Mesothelial cell of epicardium (in vitro differentiated cells): Measurements from ENCODE around the gene MDK. TPM values are rescaled to one million over a fixed set of nuclear protein-coding genes. Genes with fewer than 3 reads are reported as not detected.
A peak's percentile ranks its signal among the peaks of the same experiment; 100 is the strongest.

Experiments used
- DNase-seq, 2 experiments: peaks; one replicate each; pipeline ENCODE4 v3.0.0; 2021; ENCODE audit warnings: low spot score in 2 of 2; ENCODE audit not compliant: unreplicated experiment in 2 of 2
- H3K27ac Mint-ChIP-seq: 2 replicates; pipeline ENCODE4 v1.8.0; 2021; ENCODE audit warnings: mixed read lengths
- H3K27me3 Mint-ChIP-seq: 2 replicates; pipeline ENCODE4 v1.8.0; 2021; ENCODE audit warnings: low read depth, mixed read lengths
- H3K36me3 Mint-ChIP-seq: 2 replicates; pipeline ENCODE4 v1.8.0; 2021; ENCODE audit warnings: mixed read lengths
- H3K4me1 Mint-ChIP-seq: 2 replicates; pipeline ENCODE4 v1.8.0; 2021; ENCODE audit warnings: mixed read lengths
- H3K4me3 Mint-ChIP-seq: 2 replicates; pipeline ENCODE4 v1.8.0; 2021; ENCODE audit warnings: mild to moderate bottlenecking, moderate library complexity, mixed read lengths
- H3K9me3 Mint-ChIP-seq: 2 replicates; pipeline ENCODE4 v1.8.0; 2021; ENCODE audit warnings: mixed read lengths
- CTCF ChIP-seq: fragments of 200-600 bp; sonication (generic); IDR thresholded peaks from one replicate; pipeline ENCODE4 v1.5.0; 2021; ENCODE audit warnings: antibody characterized with exemption; ENCODE audit not compliant: unreplicated experiment
- microRNA-seq: library from miRNA; unstranded; fragments of <30 nt; microRNA quantifications from one replicate; pipeline ENCODE4 v1.2.0, GENCODE V29; 2021; ENCODE audit warnings: inconsistent platforms, mixed read lengths
- total RNA-seq: library from RNA; stranded (reverse); gene quantifications from 3 replicates; pipeline ENCODE4 v1.2.1, GENCODE V29; 2021

Gene MDK
- total RNA-seq, 1 donor from 2014 or later: 1,586 TPM

GRCh38 chr11:46426233-46426991 lies 44.9 kb downstream of the MDK start:
- Mint-ChIP-seq H3K4me3 (no peak overlapping the region), H3K27me3 (no peaks in the 10 kb centered on the region), H3K4me1 (peaks cover 3% of the 10 kb centered on the region), H3K27ac (no peak overlapping the region), H3K36me3 (peaks cover 8% of the 10 kb centered on the region), H3K9me3 (no peaks in the 10 kb centered on the region)
- DNase-seq: no peak
- no peak for TF ChIP-seq CTCF

- Mint-ChIP-seq H3K4me3 (no peak overlapping the region), H3K9me3 (no peaks in the 10 kb centered on the region), H3K36me3 (peaks cover 11% of the 10 kb centered on the region), H3K27me3 (no peaks in the 10 kb centered on the region), H3K27ac (no peak overlapping the region), H3K4me1 (peaks cover 3% of the 10 kb centered on the region)
- TF ChIP-seq CTCF: no peak
- DNase-seq: no peak
These were observed 45.9 kb downstream of the MDK start for GRCh38 chr11:46427364-46427763.

- Mint-ChIP-seq H3K4me3 (no peak overlapping the region), H3K27me3 (no peaks in the 10 kb centered on the region), H3K4me1 (no peaks in the 10 kb centered on the region), H3K9me3 (no peaks in the 10 kb centered on the region), H3K27ac (peak overlapping the region; percentile 53), H3K36me3 (peaks cover 15% of the 10 kb centered on the region)
- no peak for TF ChIP-seq CTCF
- no peak for DNase-seq
These were observed 48.2 kb downstream of the MDK start for GRCh38 chr11:46429717-46430116.

GRCh38 chr11:46431211-46431610 lies 49.7 kb downstream of the MDK start:
- H3K27me3 Mint-ChIP-seq: no peaks in the 10 kb centered on the region
- DNase-seq: no peak
- no peak overlapping the region for H3K27ac Mint-ChIP-seq
- H3K9me3 Mint-ChIP-seq: no peaks in the 10 kb centered on the region
- TF ChIP-seq CTCF: no peak
- H3K4me1 Mint-ChIP-seq: no peaks in the 10 kb centered on the region
- H3K36me3 Mint-ChIP-seq: peaks cover 19% of the 10 kb centered on the region
- no peak overlapping the region for H3K4me3 Mint-ChIP-seq

Small RNAs within 50 kb of the gene (microRNA-seq; reads per million reads assigned to microRNA genes)
- not detected for gene MIR4688

Other genes starting within 250 kb of the MDK start
- 34.5 to 43.0 TPM (median 36.3 TPM) in 3 replicates for gene CREB3L1, start 104.0 kb upstream of the MDK start, total RNA-seq
- 46.3 to 50.6 TPM (median 46.5 TPM) in 3 replicates for gene DGKZ, start 34.2 kb upstream of the MDK start, total RNA-seq
- 0.42 to 0.68 TPM (median 0.51 TPM) in 3 replicates for gene CHRM4, start 10.1 kb downstream of the MDK start, total RNA-seq
- 48.4 to 48.9 TPM (median 48.8 TPM) in 3 replicates for gene AMBRA1, start 212.4 kb downstream of the MDK start, total RNA-seq
- 5.4 to 6.3 TPM (median 6.0 TPM) in 3 replicates for gene HARBI1, start 235.6 kb downstream of the MDK start, total RNA-seq
- 67.4 to 68.4 TPM (median 67.8 TPM) in 3 replicates for gene ATG13, start 235.9 kb downstream of the MDK start, total RNA-seq